H9 (cell line): ENCODE results near the gene RHOC. TPM values are rescaled to one million over a fixed set of nuclear protein-coding genes. Genes with fewer than 3 reads are reported as not detected.

Experiments
- DNase-seq: peaks from one replicate; pipeline ENCODE4 v3.0.0-alpha.2; 2017
- H2AFZ ChIP-seq: one replicate; pipeline ENCODE4 v1.6.1; 2013; ENCODE audit warnings: mild to moderate bottlenecking, low read length, control low read depth, moderate library complexity
- H2AK5ac ChIP-seq: 2 replicates; pipeline ENCODE4 v1.6.1; 2013; ENCODE audit warnings: low read length, control low read depth, mixed read lengths; ENCODE audit not compliant: insufficient read length
- H2BK120ac ChIP-seq: one replicate; pipeline ENCODE4 v1.6.1; 2013; ENCODE audit warnings: low read depth, mild to moderate bottlenecking, low read length, control low read depth, inconsistent platforms; ENCODE audit not compliant: poor library complexity, severe bottlenecking
- H2BK12ac ChIP-seq: 2 replicates; pipeline ENCODE4 v1.6.1; 2013; ENCODE audit warnings: low read length, control low read depth, mixed read lengths, low read depth; ENCODE audit not compliant: insufficient read length
- H2BK15ac ChIP-seq: 2 replicates; pipeline ENCODE4 v1.6.1; 2013; ENCODE audit warnings: low read depth, low read length, control low read depth
- H2BK20ac ChIP-seq: one replicate; pipeline ENCODE4 v1.6.1; 2013; ENCODE audit warnings: low read depth, mild to moderate bottlenecking, low read length, control low read depth, inconsistent platforms; ENCODE audit not compliant: poor library complexity, severe bottlenecking
- H2BK5ac ChIP-seq: 2 replicates; pipeline ENCODE4 v1.6.1; 2013; ENCODE audit warnings: low read length, control low read depth, mixed read lengths; ENCODE audit not compliant: insufficient read length
- H3K14ac ChIP-seq: 2 replicates; pipeline ENCODE4 v1.6.1; 2013; ENCODE audit warnings: low read length, control low read depth; ENCODE audit not compliant: insufficient read depth
- H3K18ac ChIP-seq: 2 replicates; pipeline ENCODE4 v1.6.1; 2013; ENCODE audit warnings: low read depth, mild to moderate bottlenecking, mixed read lengths, low read length, control low read depth; ENCODE audit not compliant: insufficient read length
- H3K23ac ChIP-seq: 2 replicates; pipeline ENCODE4 v1.6.1; 2013; ENCODE audit warnings: low read length, control low read depth, mixed read lengths, low read depth; ENCODE audit not compliant: insufficient read length
- H3K23me2 ChIP-seq: 2 replicates; pipeline ENCODE4 v1.6.1; 2013; ENCODE audit warnings: low read depth, mild to moderate bottlenecking, mixed read lengths, low read length, control low read depth; ENCODE audit not compliant: insufficient read length, poor library complexity, severe bottlenecking
- H3K27ac ChIP-seq: 2 replicates; pipeline ENCODE4 v1.5.1; 2013; ENCODE audit warnings: low read length, control low read depth, mixed read lengths, low read depth; ENCODE audit not compliant: insufficient read length
- H3K27me3 ChIP-seq: 2 replicates; pipeline ENCODE4 v1.6.1; 2013; ENCODE audit warnings: low read length, control low read depth, inconsistent platforms; ENCODE audit not compliant: insufficient read depth
- H3K4ac ChIP-seq: 2 replicates; pipeline ENCODE4 v1.6.1; 2013; ENCODE audit warnings: low read depth, mild to moderate bottlenecking, control low read depth, inconsistent platforms, low read length, moderate library complexity
- H3K4me1 ChIP-seq: 2 replicates; pipeline ENCODE4 v1.6.1; 2013; ENCODE audit warnings: low read length, control low read depth, inconsistent platforms; ENCODE audit not compliant: insufficient read depth
- H3K4me2 ChIP-seq: 2 replicates; pipeline ENCODE4 v1.6.1; 2013; ENCODE audit warnings: low read length, control low read depth, mixed read lengths; ENCODE audit not compliant: insufficient read length, insufficient read depth
- H3K56ac ChIP-seq: 2 replicates; pipeline ENCODE4 v1.6.1; 2013; ENCODE audit warnings: low read depth, mild to moderate bottlenecking, mixed read lengths, low read length, control low read depth; ENCODE audit not compliant: insufficient read length
- H3K79me1 ChIP-seq: 2 replicates; pipeline ENCODE4 v1.6.1; 2013; ENCODE audit warnings: low read depth, mild to moderate bottlenecking, moderate library complexity, low read length, control low read depth, inconsistent platforms; ENCODE audit not compliant: insufficient read depth, poor library complexity, severe bottlenecking
- H3K79me2 ChIP-seq: 2 replicates; pipeline ENCODE4 v1.6.1; 2013; ENCODE audit warnings: low read length, control low read depth, inconsistent platforms; ENCODE audit not compliant: insufficient read depth
- H3K9ac ChIP-seq: 2 replicates; pipeline ENCODE4 v1.6.1; 2013; ENCODE audit warnings: low read length, control low read depth, mixed read lengths; ENCODE audit not compliant: insufficient read length; ENCODE audit errors: extremely low read depth
- H3K9me3 ChIP-seq: one replicate; pipeline ENCODE4 v1.6.1; 2013; ENCODE audit warnings: low read depth, low read length, inconsistent platforms; ENCODE audit not compliant: control insufficient read depth
- H3T11ph ChIP-seq: one replicate; pipeline ENCODE4 v1.6.1; 2013; ENCODE audit warnings: mild to moderate bottlenecking, low read length, control low read depth, inconsistent platforms
- H4K20me1 ChIP-seq: one replicate; pipeline ENCODE4 v1.6.1; 2013; ENCODE audit not compliant: control insufficient read depth, insufficient read length, insufficient read depth
- H4K5ac ChIP-seq: 2 replicates; pipeline ENCODE4 v1.6.1; 2013; ENCODE audit warnings: low read depth, mild to moderate bottlenecking, mixed read lengths, low read length, control low read depth; ENCODE audit not compliant: insufficient read length
- H4K8ac ChIP-seq: replicated peaks from 2 replicates; pipeline ENCODE4 v1.6.1; 2013; ENCODE audit warnings: low read length, control low read depth, mixed read lengths, low read depth; ENCODE audit not compliant: insufficient read length
- H4K91ac ChIP-seq: 2 replicates; pipeline ENCODE4 v1.6.1; 2013; ENCODE audit warnings: low read depth, mild to moderate bottlenecking, moderate library complexity, mixed read lengths, low read length, control low read depth; ENCODE audit not compliant: insufficient read length
- H3K27ac Mint-ChIP-seq, 3 experiments: 2 replicates in 2 of 3; 3 replicates in 1 of 3; pipeline ENCODE4 v1.8.0; 2020 to 2021; ENCODE audit warnings: mixed read lengths in 3 of 3, mild to moderate bottlenecking in 1 of 3, moderate library complexity in 1 of 3
- H3K27me3 Mint-ChIP-seq: 2 replicates; pipeline ENCODE4 v1.8.0; 2021; ENCODE audit warnings: low read depth, mild to moderate bottlenecking, moderate library complexity, mixed read lengths
- H3K36me3 Mint-ChIP-seq, 3 experiments: 2 replicates in 2 of 3; 3 replicates in 1 of 3; pipeline ENCODE4 v1.8.0; 2020 to 2021; ENCODE audit warnings: low read depth in 3 of 3, mixed read lengths in 3 of 3; ENCODE audit not compliant: insufficient read depth in 1 of 3
- H3K4me1 Mint-ChIP-seq, 2 experiments: 2 replicates each; pipeline ENCODE4 v1.8.0; 2020; ENCODE audit warnings: mixed read lengths in 2 of 2
- H3K4me3 Mint-ChIP-seq, 2 experiments: 2 replicates in 1 of 2; 3 replicates in 1 of 2; pipeline ENCODE4 v1.8.0; 2020 to 2021; ENCODE audit warnings: mild to moderate bottlenecking in 2 of 2, mixed read lengths in 2 of 2, moderate library complexity in 1 of 2
- H3K9me3 Mint-ChIP-seq, 2 experiments: 2 replicates in 1 of 2; 3 replicates in 1 of 2; pipeline ENCODE4 v1.8.0; 2020; ENCODE audit warnings: mild to moderate bottlenecking in 2 of 2, mixed read lengths in 2 of 2, moderate library complexity in 1 of 2
- WGBS: extraction: QIAGEN DNeasy Blood & Tissue Kit; methylation state at CpG from one replicate; pipeline ENCODE4 v1.1.7; 2013; ENCODE audit warnings: missing lambda C conversion rate, low lambda C conversion rate, mixed read lengths; ENCODE audit not compliant: insufficient read length; ENCODE audit errors: extremely low coverage; 5-methylcytosine and 5-hydroxymethylcytosine counted together
- total RNA-seq: library from RNA; stranded (reverse); gene quantifications from 2 replicates; pipeline ENCODE4 v1.2.1, GENCODE V29; 2021
- TF ChIP-seq, protein P1 (sequence below): fragments of 200-600 bp; sonication (generic); conservative IDR thresholded peaks from 3 replicates; pipeline ENCODE4 v1.8.0; 2021; ENCODE audit warnings: antibody characterized with exemption, mild to moderate bottlenecking

Gene RHOC
- total RNA-seq, 1 experiment from 2014 or later = 68.9 TPM

DNA sequence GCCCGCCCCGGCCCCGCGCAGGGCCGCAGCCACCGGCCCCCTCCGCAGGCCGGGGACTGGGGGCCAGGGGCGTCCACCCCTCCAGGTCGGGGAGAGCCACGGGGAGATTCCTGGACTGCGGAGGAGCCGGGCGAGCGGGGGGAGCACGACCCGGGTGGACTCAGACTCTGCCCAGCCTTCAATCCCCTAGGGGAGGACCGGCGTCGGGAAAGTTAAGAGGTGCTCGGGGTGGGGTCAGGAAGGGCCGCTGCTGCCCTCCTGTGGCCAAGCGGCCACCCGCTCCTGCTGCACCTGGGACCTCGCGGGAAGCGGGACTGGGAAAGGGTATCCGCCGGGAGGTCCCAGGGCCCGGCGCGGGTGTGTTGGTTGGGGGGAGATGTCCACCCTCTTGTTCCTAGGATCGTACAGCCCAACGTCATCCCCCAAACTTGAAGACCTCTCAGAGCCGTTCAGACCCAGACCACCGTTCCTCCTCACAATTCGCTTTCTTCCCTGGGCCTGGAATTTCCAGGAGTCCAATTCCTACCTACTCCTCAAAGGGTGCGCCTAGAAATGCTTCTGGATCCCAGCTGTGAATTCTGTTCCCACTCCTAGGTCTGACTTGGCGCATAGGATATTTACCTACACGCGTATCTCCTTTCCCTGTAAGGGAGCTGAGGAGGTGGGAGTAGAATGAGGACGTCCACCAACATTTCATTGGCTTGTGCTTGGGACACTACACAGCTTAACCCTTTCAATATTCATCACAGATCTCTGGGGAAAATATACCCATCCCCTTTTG, 484 bp upstream of the RHOC start:
- no peaks in the 10 kb centered on the region for H3K9me3 ChIP-seq
- no peaks in the 10 kb centered on the region for H3K79me1 ChIP-seq
- H3K4me1 ChIP-seq = peaks cover 13% of the 10 kb centered on the region
- H3K18ac ChIP-seq = no peak overlapping the region
- DNase-seq = peak; percentile 94
- no peak overlapping the region for H4K5ac ChIP-seq
- H3K27ac Mint-ChIP-seq = peak overlapping the region in 2 of 3 experiments; percentile 30 to 81; a peak in 3 of 7 replicates
- H2BK5ac ChIP-seq = no peak overlapping the region
- no peak overlapping the region for H4K91ac ChIP-seq
- H3K27me3 ChIP-seq = peaks cover 4% of the 10 kb centered on the region; the same call in 1 of the 2 replicates
- no peak overlapping the region for H2BK12ac ChIP-seq
- peak overlapping the region; percentile 66 for H3K4me2 ChIP-seq
- peaks cover 10 to 31% (median 28%) of the 10 kb centered on the region in 3 experiments; a peak in 6 of 7 replicates for H3K36me3 Mint-ChIP-seq
- H3K9me3 Mint-ChIP-seq = no peaks in the 10 kb centered on the region; a peak in 1 of 5 replicates
- H2AK5ac ChIP-seq = no peak overlapping the region
- no peak overlapping the region for H3K23ac ChIP-seq
- TF ChIP-seq, protein P1, sequence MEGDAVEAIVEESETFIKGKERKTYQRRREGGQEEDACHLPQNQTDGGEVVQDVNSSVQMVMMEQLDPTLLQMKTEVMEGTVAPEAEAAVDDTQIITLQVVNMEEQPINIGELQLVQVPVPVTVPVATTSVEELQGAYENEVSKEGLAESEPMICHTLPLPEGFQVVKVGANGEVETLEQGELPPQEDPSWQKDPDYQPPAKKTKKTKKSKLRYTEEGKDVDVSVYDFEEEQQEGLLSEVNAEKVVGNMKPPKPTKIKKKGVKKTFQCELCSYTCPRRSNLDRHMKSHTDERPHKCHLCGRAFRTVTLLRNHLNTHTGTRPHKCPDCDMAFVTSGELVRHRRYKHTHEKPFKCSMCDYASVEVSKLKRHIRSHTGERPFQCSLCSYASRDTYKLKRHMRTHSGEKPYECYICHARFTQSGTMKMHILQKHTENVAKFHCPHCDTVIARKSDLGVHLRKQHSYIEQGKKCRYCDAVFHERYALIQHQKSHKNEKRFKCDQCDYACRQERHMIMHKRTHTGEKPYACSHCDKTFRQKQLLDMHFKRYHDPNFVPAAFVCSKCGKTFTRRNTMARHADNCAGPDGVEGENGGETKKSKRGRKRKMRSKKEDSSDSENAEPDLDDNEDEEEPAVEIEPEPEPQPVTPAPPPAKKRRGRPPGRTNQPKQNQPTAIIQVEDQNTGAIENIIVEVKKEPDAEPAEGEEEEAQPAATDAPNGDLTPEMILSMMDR = peak; percentile 95
- no peaks in the 10 kb centered on the region for H4K20me1 ChIP-seq
- no CpG with 5 or more reads among the region's 42 CpGs for WGBS
- no peaks in the 10 kb centered on the region for H3K79me2 ChIP-seq
- no peak overlapping the region for H2BK20ac ChIP-seq
- no peak overlapping the region for H3K9ac ChIP-seq
- no peak overlapping the region for H2AFZ ChIP-seq
- no peak overlapping the region for H3K27ac ChIP-seq
- no peak overlapping the region for H2BK15ac ChIP-seq
- H3K27me3 Mint-ChIP-seq = peaks cover 56% of the 10 kb centered on the region
- peak overlapping the region; percentile 72 to 79 for H3K4me3 Mint-ChIP-seq
- H3K14ac ChIP-seq = no peak overlapping the region
- H3K4ac ChIP-seq = no peak overlapping the region
- H3K4me1 Mint-ChIP-seq = peaks cover 58 to 66% of the 10 kb centered on the region in 2 experiments
- H3K56ac ChIP-seq = no peak overlapping the region
- H2BK120ac ChIP-seq = no peak overlapping the region
- no peak overlapping the region for H3T11ph ChIP-seq
- H4K8ac ChIP-seq = no peak overlapping the region
- peaks cover 13% of the 10 kb centered on the region for H3K23me2 ChIP-seq
